Naive thymus-derived CD4-positive, alpha-beta T cell (primary cell): ENCODE measurements around the gene RASL12. TPM values are rescaled to one million over a fixed set of nuclear protein-coding genes. Genes with fewer than 3 reads are reported as not detected.

ENCODE experiments used
- ATAC-seq: fragments of 150-1000 bp; cut with Tn5 transposase; 2 replicates; pipeline ENCODE4 v1.10.0; 2021; ENCODE audit warnings: mild to moderate bottlenecking, moderate library complexity
- CTCF ChIA-PET: fragments of 350-600 bp; sonication (Branson Sonifier 250); formaldehyde crosslinking; loops from one replicate; lab custom pipeline; 2021; ENCODE audit warnings: antibody characterized with exemption; lab: Charles Lee
- POLR2A ChIA-PET: fragments of 350-600 bp; sonication (Branson Sonifier 250); formaldehyde crosslinking; loops from one replicate; lab custom pipeline; 2021; ENCODE audit warnings: antibody characterized with exemption, inconsistent platforms; lab: Charles Lee
- DNase-seq, 9 donors: peaks; one replicate each; pipeline versions ENCODE4 v3.0.0 to v3.0.0-alpha.2; 2020 to 2022; ENCODE audit warnings: mixed read lengths in 1 of 9
- H3K27ac ChIP-seq: one replicate; pipeline ENCODE4 v1.7.0; 2013; ENCODE audit warnings: mild to moderate bottlenecking, low read depth, low read length, moderate library complexity
- H3K27me3 ChIP-seq, 2 donors: one replicate each; pipeline ENCODE4 v1.7.0; 2013; ENCODE audit warnings: low read length in 2 of 2, mild to moderate bottlenecking in 2 of 2, moderate library complexity in 2 of 2; ENCODE audit not compliant: control insufficient read depth in 2 of 2, insufficient read depth in 2 of 2
- H3K36me3 ChIP-seq, 3 experiments: 1 replicate in 2 of 3; 2 replicates in 1 of 3; pipeline ENCODE4 v1.7.0; 2013; ENCODE audit warnings: low read length in 3 of 3, mild to moderate bottlenecking in 3 of 3, moderate library complexity in 1 of 3; ENCODE audit not compliant: insufficient read depth in 3 of 3, control insufficient read depth in 2 of 3
- H3K4me1 ChIP-seq, 2 donors: one replicate each; pipeline ENCODE4 v1.7.0; 2013; ENCODE audit warnings: low read length in 2 of 2, mild to moderate bottlenecking in 2 of 2, moderate library complexity in 1 of 2; ENCODE audit not compliant: control insufficient read depth in 2 of 2, insufficient read depth in 2 of 2
- H3K4me3 ChIP-seq: 2 replicates; pipeline ENCODE4 v1.7.0; 2013; ENCODE audit warnings: mild to moderate bottlenecking, low read length
- H3K9me3 ChIP-seq, 3 experiments: 1 replicate in 2 of 3; 2 replicates in 1 of 3; pipeline ENCODE4 v1.7.0; 2013; ENCODE audit warnings: low read length in 3 of 3; ENCODE audit not compliant: control insufficient read depth in 2 of 3
- H3K27ac Mint-ChIP-seq, 9 donors: one replicate each; pipeline ENCODE4 v1.8.0; 2020 to 2022; ENCODE audit warnings: mixed read lengths in 9 of 9, mild to moderate bottlenecking in 8 of 9, moderate library complexity in 5 of 9, inconsistent platforms in 2 of 9
- H3K27me3 Mint-ChIP-seq, 5 donors: one replicate each; pipeline ENCODE4 v1.8.0; 2021 to 2022; ENCODE audit warnings: mixed read lengths in 5 of 5, mild to moderate bottlenecking in 1 of 5
- H3K36me3 Mint-ChIP-seq, 5 donors: one replicate each; pipeline ENCODE4 v1.8.0; 2020 to 2022; ENCODE audit warnings: mixed read lengths in 5 of 5, mild to moderate bottlenecking in 3 of 5, inconsistent platforms in 1 of 5
- H3K4me1 Mint-ChIP-seq, 7 donors: one replicate each; pipeline ENCODE4 v1.8.0; 2020 to 2022; ENCODE audit warnings: mixed read lengths in 7 of 7, mild to moderate bottlenecking in 3 of 7, inconsistent platforms in 1 of 7
- H3K4me3 Mint-ChIP-seq, 10 donors: one replicate each; pipeline ENCODE4 v1.8.0; 2020 to 2022; ENCODE audit warnings: mild to moderate bottlenecking in 10 of 10, mixed read lengths in 10 of 10, moderate library complexity in 6 of 10, inconsistent platforms in 2 of 10
- H3K9me3 Mint-ChIP-seq, 11 donors: one replicate each; pipeline ENCODE4 v1.8.0; 2020 to 2022; ENCODE audit warnings: mixed read lengths in 11 of 11, mild to moderate bottlenecking in 4 of 11, inconsistent platforms in 1 of 11, moderate library complexity in 1 of 11
- intact Hi-C, 2 donors: fragments of 100-400 bp; cut with micrococcal nuclease; formaldehyde crosslinking; loops; one replicate each; pipeline ENCODE4 v1.15.1; 2023
- polyA plus RNA-seq, 2 donors: library from polyadenylated mRNA; unstranded; fragments of 300-500 nt; fragmentation: Illumina TruSeq; gene quantifications; one replicate each; pipeline ENCODE4 v1.2.3, GENCODE V29; 2021
- total RNA-seq, 6 experiments: library from RNA in 5 of 6; stranded (reverse) in 5 of 6; gene quantifications; 1 replicate in 5 of 6; 2 replicates in 1 of 6; pipeline ENCODE4 v1.2.3 and lab custom pipeline; 2021 to 2026

The RASL12 gene
- total and polyA plus RNA-seq, 7 experiments from 2014 or later = not detected

DNA sequence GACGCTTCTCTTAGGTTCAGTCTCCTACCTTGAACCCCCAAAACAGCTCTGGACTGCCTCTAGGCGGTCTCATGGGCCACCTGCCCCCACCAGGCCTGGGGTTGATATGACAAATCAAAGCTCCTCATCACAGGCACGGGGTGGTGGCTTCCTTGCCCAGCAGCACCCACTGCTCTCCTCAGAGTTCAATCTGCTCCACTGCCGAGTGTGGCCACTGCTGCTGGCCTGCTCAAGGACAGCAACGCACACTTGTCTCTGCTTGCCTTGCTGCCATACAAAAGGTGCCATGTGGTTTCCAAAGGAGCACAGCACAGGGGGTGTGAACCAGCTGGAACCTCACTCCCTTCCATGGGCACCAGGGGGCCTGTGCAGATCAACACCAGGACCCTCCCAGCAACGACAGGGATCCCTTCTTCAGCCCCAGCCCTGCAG lies 18.9 kb upstream of the RASL12 start:
- Histone ChIP-seq H3K4me3 (no peak overlapping the region), H3K27ac (no peak overlapping the region), H3K36me3 (no peaks in the 10 kb centered on the region), H3K27me3 (no peaks in the 10 kb centered on the region), H3K9me3 (no peaks in the 10 kb centered on the region), H3K4me1 (peaks cover 0 to 9% of the 10 kb centered on the region in 2 donors)
- H3K27ac Mint-ChIP-seq = peak overlapping the region in 1 of 9 donors; percentile 3
- peaks cover 0 to 21% (median 15%) of the 10 kb centered on the region in 5 donors for H3K27me3 Mint-ChIP-seq
- DNase-seq = no peak
- peaks cover 9 to 17% (median 12%) of the 10 kb centered on the region in 7 donors for H3K4me1 Mint-ChIP-seq
- H3K36me3 Mint-ChIP-seq = no peaks in the 10 kb centered on the region
- H3K9me3 Mint-ChIP-seq = no peaks in the 10 kb centered on the region
- ChIA-PET CTCF (interaction anchor here (0.7 kb wide), 1 partner anchor 8 kb away, joined by 3 read pairs; no protein-coding TSS in a partner anchor), POLR2A (no interaction called here)
- intact Hi-C loops = no loop called here
- ATAC-seq = peak; percentile 50
- H3K4me3 Mint-ChIP-seq = no peak overlapping the region

DNA sequence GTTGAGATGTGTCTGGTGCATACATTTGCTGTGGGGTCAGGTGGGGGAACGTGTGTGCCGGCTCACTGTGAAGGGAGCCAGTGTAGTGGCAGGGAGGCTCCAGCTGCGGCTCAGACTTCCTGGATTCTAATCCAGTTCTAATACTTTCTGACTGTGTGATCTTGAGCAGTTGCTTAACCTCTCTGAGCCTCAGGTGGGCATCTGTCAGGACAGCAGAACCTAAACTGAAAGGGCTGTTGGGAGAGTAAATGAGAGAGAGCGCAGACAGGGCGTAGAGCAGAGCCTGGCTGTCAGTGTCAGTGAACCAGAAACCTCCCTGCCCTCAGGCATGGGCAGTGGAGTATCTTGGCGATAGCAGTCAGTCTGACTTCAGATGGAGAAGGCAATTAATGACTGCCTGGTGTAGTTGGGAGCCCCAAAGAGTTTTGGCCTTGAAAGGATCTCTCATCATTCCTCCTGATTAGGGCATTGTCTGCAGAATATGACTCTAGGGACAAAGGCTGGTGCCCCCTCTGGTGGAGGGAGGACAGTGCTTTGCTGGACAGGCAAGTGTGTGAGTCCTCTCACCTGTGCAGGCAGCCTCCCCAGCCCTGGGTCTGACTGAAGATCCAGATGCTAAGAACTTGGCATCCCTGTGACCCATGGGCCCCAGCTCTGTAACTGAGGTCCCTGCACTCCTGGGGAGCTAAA lies 18.3 kb upstream of the RASL12 start:
- H3K27ac ChIP-seq = no peak overlapping the region
- H3K4me1 ChIP-seq = peaks cover 0 to 11% of the 10 kb centered on the region in 2 donors
- H3K4me1 Mint-ChIP-seq = peaks cover 9 to 17% (median 15%) of the 10 kb centered on the region in 7 donors
- no peaks in the 10 kb centered on the region for H3K27me3 ChIP-seq
- no peak overlapping the region for H3K4me3 ChIP-seq
- ChIA-PET POLR2A (no interaction called here), CTCF (interaction anchor here (0.7 kb wide), 1 partner anchor 8 kb away, joined by 3 read pairs; no protein-coding TSS in a partner anchor)
- no peaks in the 10 kb centered on the region for H3K36me3 ChIP-seq
- peaks cover 0 to 23% (median 15%) of the 10 kb centered on the region in 5 donors for H3K27me3 Mint-ChIP-seq
- no peaks in the 10 kb centered on the region for H3K36me3 Mint-ChIP-seq
- H3K9me3 Mint-ChIP-seq = no peaks in the 10 kb centered on the region
- no peaks in the 10 kb centered on the region for H3K9me3 ChIP-seq
- ATAC-seq = no peak
- H3K4me3 Mint-ChIP-seq = no peak overlapping the region
- no peak for DNase-seq
- intact Hi-C loops = no loop called here
- no peak overlapping the region for H3K27ac Mint-ChIP-seq

DNA sequence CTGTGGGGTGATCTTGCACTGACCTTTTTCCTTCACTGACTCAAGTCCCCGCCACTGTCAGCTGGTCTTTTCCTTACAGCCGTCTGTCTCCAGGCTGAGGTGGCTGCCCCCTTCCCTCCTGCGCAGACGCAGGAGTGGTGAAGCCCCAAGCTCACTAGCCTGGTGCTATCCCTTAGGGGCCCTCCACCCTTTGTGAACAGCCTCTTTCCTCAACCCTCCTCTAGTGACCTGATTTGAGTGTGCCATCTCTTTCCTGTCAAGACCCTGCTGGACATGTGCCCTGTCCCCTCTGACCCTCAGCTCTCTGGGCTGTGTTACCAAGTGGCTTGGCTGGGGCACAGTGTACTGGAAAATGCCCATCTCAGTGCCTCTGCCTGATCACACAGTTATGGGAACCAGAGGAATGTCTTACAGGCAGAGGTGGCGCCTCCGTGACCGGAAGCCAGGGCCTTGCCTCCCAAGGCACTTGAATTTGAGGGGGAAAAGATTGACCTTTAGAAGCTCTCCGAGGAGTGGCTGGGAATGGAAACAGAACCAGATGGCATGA lies 17.5 kb upstream of the RASL12 start:
- Histone ChIP-seq H3K36me3 (no peaks in the 10 kb centered on the region), H3K4me1 (peaks cover 0 to 11% of the 10 kb centered on the region in 2 donors), H3K27ac (no peak overlapping the region), H3K27me3 (no peaks in the 10 kb centered on the region), H3K9me3 (no peaks in the 10 kb centered on the region), H3K4me3 (no peak overlapping the region)
- intact Hi-C loops = no loop called here
- H3K36me3 Mint-ChIP-seq = no peaks in the 10 kb centered on the region
- CTCF ChIA-PET = no interaction called here
- no peak overlapping the region for H3K27ac Mint-ChIP-seq
- no peaks in the 10 kb centered on the region for H3K9me3 Mint-ChIP-seq
- peaks cover 9 to 17% (median 15%) of the 10 kb centered on the region in 7 donors for H3K4me1 Mint-ChIP-seq
- peaks cover 0 to 23% (median 15%) of the 10 kb centered on the region in 5 donors for H3K27me3 Mint-ChIP-seq
- DNase-seq (no peak), ATAC-seq (no peak)
- no peak overlapping the region for H3K4me3 Mint-ChIP-seq
- POLR2A ChIA-PET = interaction anchor here (0.6 kb wide), 1 partner anchor 426 kb away, joined by 3 read pairs; no protein-coding TSS in a partner anchor

DNA sequence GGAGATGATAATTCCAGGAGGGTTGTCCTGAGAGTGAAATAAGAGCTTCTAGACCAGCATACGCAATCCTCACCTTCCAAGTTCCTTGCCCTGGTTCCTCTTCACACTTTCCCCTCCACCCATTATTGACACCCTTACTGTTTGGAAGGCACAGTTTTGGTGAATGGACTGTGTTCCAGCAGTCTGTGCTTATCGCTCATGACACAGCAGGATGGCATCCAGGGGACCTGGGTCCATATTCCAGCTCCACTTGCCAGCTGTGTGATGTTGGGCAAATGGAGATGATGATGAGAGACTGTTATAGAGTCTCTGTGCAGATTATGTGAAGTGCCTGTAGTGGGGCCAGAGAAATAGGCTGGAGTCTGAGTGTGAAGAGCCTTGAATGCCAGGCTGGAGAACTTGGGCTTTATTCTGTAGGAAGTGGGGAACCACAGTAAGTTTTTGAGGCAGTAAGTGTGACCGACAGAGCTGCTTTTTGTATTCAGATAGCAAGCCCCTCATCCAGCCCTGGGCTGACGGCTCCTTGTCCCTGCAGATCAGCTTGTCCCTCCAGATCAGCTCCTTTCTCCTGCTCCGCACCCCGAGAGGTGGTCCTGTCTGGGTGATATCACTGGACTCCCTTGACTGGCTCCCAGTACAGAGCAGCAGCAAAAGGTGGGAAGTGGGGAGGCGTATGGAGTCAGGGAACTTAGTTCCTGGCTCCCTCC lies 16.9 kb upstream of the RASL12 start:
- POLR2A ChIA-PET = interaction anchor here (0.6 kb wide), 1 partner anchor 427 kb away, joined by 3 read pairs; no protein-coding TSS in a partner anchor
- no peaks in the 10 kb centered on the region for H3K9me3 ChIP-seq
- Mint-ChIP-seq H3K4me3 (no peak overlapping the region), H3K27ac (no peak overlapping the region), H3K4me1 (peaks cover 9 to 17% (median 15%) of the 10 kb centered on the region in 7 donors), H3K9me3 (no peaks in the 10 kb centered on the region), H3K27me3 (peaks cover 0 to 27% (median 15%) of the 10 kb centered on the region in 5 donors), H3K36me3 (no peaks in the 10 kb centered on the region)
- no peaks in the 10 kb centered on the region for H3K36me3 ChIP-seq
- no peak overlapping the region for H3K27ac ChIP-seq
- H3K27me3 ChIP-seq = no peaks in the 10 kb centered on the region
- no peak overlapping the region for H3K4me3 ChIP-seq
- intact Hi-C loops = no loop called here
- no peak for ATAC-seq
- peaks cover 0 to 11% of the 10 kb centered on the region in 2 donors for H3K4me1 ChIP-seq
- CTCF ChIA-PET = no interaction called here
- DNase-seq = no peak

DNA sequence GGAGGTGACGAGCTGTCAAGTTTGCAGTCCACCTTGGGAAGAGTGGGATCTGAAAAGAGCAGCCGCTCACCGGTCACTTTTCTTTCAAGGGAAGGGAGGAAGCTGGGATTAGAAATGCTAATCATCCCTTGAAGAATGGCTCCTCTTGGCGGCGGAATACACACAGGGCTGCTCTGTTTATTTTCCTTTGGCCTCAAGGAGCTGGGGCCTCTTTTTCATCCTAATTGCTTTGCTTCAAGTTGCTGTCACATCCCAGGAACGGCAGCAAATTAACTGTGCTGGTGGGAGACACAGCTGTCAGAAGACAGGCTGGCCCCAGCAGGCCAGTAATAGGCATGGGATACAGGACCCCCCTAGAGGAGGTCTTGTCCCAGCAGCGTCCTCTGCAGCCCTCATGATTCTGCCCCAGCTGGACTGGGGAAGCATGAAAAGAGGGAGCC lies 15.5 kb upstream of the RASL12 start:
- no peaks in the 10 kb centered on the region for H3K9me3 ChIP-seq
- Mint-ChIP-seq H3K4me1 (peaks cover 9 to 20% (median 15%) of the 10 kb centered on the region in 7 donors), H3K9me3 (no peaks in the 10 kb centered on the region), H3K36me3 (no peaks in the 10 kb centered on the region), H3K27ac (no peak overlapping the region), H3K4me3 (peak overlapping the region in 1 of 10 donors; percentile 64), H3K27me3 (peaks cover 2 to 36% (median 24%) of the 10 kb centered on the region in 5 donors)
- intact Hi-C loops = no loop called here
- H3K27ac ChIP-seq = no peak overlapping the region
- peaks cover 0 to 11% of the 10 kb centered on the region in 2 donors for H3K4me1 ChIP-seq
- ATAC-seq (no peak), DNase-seq (no peak)
- H3K27me3 ChIP-seq = no peaks in the 10 kb centered on the region
- no peaks in the 10 kb centered on the region for H3K36me3 ChIP-seq
- ChIA-PET POLR2A (no interaction called here), CTCF (no interaction called here)
- H3K4me3 ChIP-seq = no peak overlapping the region

DNA sequence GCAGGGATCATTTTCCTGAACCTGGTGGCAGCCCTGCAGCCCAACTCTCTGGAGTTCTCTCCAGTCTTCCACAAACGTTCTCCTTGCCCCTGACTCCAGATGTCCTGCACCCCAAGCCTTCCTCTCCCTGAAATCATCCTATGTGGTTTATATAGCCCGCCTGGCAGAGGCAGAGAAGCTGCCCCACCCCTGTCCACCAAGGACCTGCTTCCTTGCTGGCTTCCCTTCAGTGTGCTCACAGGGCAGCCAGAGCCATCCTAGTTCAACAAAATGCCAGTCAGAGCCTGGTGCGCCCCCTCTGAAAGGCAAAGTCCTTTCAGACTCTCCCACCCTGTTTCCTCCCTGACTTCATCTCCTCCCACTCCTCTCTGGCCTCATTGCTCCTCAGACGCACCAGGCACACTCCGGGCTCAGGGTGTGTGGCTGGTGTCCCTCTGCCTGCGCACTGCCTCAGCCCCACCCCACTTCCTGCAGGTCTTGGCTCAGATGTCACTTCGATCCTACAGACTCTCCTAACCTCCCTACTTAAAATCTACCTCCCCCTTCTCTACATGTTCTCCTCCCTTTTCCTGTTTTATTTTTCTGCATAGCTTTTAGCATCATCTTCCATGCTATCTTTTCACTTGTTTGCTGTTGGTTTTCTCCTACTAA lies 14.6 kb upstream of the RASL12 start:
- ChIA-PET CTCF (no interaction called here), POLR2A (no interaction called here)
- H3K27me3 ChIP-seq = no peaks in the 10 kb centered on the region

More for the DNA sequence above, 14.6 kb upstream of the RASL12 start:
- Mint-ChIP-seq H3K27ac (peak overlapping the region in 3 of 9 donors; percentile 3 to 62 (median 48)), H3K9me3 (no peaks in the 10 kb centered on the region), H3K36me3 (peaks cover 0 to 3% (median 0%) of the 10 kb centered on the region in 5 donors), H3K27me3 (peaks cover 10 to 44% (median 31%) of the 10 kb centered on the region in 5 donors), H3K4me3 (peak overlapping the region in 8 of 10 donors; percentile 14 to 71 (median 43)), H3K4me1 (peaks cover 14 to 26% (median 21%) of the 10 kb centered on the region in 7 donors)
- ATAC-seq (no peak), DNase-seq (peak in 5 of 9 donors; percentile 12 to 36 (median 21))
- intact Hi-C loops = no loop called here
- no peaks in the 10 kb centered on the region for H3K9me3 ChIP-seq
- peaks cover 0 to 11% of the 10 kb centered on the region in 2 donors for H3K4me1 ChIP-seq
- no peaks in the 10 kb centered on the region for H3K36me3 ChIP-seq
- no peak overlapping the region for H3K27ac ChIP-seq
- H3K4me3 ChIP-seq = no peak overlapping the region
